ENCODE measurements around the gene SS18L1.

The SS18L1 gene

DNA sequence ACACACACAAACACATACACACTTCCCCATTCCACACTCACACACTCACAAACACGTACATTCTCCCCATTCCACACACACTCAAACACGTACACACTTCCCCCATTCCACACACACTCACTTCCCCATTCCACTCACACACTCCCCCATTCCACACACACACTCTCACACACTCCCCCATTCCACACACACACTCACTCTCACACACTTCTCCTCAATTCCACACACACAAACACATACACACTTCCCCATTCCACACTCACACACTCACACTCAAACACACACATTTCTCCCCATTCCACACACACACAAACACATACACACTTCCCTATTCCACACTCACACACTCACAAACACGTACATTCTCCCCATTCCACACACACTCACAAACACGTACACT lies 86.1 kb downstream of the SS18L1 start:
- DNase-seq, result no peak

DNA sequence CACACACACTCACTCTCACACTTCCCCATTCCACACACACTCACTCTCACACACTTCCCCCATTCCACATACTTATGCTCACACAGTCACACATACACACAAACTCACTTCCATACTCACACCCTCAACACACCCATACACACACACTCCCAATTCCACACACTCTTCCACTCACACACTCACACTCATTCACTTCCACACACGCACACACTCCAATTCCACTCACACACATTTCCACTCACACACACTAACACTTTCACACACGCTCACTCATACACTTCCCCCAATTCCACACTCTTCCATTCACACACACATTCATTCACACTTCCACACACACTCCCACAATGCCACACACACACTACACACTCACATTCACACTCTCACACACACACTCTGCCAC lies 86.7 kb downstream of the SS18L1 start:
- no peak for DNase-seq

DNA sequence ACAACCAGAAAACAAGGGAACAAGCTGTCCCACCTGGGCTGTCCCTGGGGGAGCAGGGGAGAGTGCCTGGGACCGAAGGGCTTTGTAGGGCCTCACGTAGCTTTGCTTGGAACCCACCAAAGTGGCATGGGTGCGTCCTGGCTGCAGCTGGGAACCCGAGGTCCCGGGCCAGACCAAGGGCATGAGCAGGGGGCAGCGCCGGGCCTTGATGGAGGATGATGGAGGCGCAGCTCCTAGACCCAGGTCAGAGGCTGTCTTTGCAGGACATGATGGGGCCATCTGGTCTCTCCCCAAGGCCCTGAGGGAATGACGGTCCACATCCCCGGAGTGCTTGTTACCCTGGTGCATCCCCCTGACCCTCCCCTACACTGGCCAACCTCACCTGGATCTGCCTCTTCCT lies 87.1 kb downstream of the SS18L1 start:
- no peak for DNase-seq

DNA sequence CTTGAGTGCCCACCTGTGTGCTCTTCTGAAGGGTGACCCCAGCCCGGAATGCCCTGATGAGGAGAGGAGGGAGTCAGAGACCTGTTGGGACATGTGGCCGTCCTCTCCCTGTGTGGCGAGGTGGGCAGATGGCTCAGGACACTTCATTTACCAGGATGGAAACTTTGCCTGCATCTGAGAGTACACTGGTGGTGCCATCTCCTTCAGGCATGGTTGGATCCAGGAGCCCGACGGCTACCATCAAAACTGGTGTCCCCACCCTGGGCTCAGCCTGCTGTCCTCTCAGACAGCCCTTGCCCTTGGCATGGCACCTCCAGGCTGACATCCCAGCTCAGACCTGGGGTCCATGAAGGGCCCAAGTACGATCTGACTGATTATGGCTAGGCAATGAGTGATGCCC lies 87.7 kb downstream of the SS18L1 start:
- no peak for DNase-seq

All from inflammatory macrophage treated with lipopolysaccharide for 4 hours (primary cell).